Kidney (tissue), 14 donors: ENCODE results near the gene MYO5A. TPM values are rescaled to one million over a fixed set of nuclear protein-coding genes. Genes with fewer than 3 reads are reported as not detected.

Experiments used
- DNase-seq, 5 donors: peaks; one replicate each; pipeline ENCODE4 v3.0.0-alpha.2; 2013 to 2020
- FAIRE-seq: peaks from 2 replicates; lab custom pipeline; 2012; peaks lifted over from hg19 to GRCh38; lab: Jason Lieb, UNC
- H3K27ac ChIP-seq, 2 donors: one replicate each; pipeline ENCODE4 v1.7.0; 2013; ENCODE audit warnings: low read depth in 2 of 2, low read length in 2 of 2, inconsistent platforms in 1 of 2
- H3K27me3 ChIP-seq: one replicate; pipeline ENCODE4 v1.7.1; 2013; ENCODE audit warnings: low read length, inconsistent platforms; ENCODE audit not compliant: control insufficient read depth, insufficient read depth
- H3K36me3 ChIP-seq, 3 donors: one replicate each; pipeline versions ENCODE4 v1.7.0 to v1.7.1; 2013; ENCODE audit warnings: low read length in 3 of 3, control low read depth in 1 of 3, inconsistent platforms in 1 of 3; ENCODE audit not compliant: insufficient read depth in 3 of 3, control insufficient read depth in 2 of 3
- H3K4me1 ChIP-seq, 3 donors: one replicate each; pipeline versions ENCODE4 v1.7.0 to v1.7.1; 2013; ENCODE audit warnings: low read length in 3 of 3, inconsistent platforms in 1 of 3, low read depth in 1 of 3; ENCODE audit not compliant: control insufficient read depth in 2 of 3, insufficient read depth in 2 of 3
- H3K4me3 ChIP-seq, 3 donors: one replicate each; pipeline versions ENCODE4 v1.7.0 to v1.8.1; 2013; ENCODE audit warnings: low read length in 3 of 3, control low read depth in 1 of 3, inconsistent platforms in 1 of 3
- H3K9ac ChIP-seq, 3 donors: one replicate each; pipeline versions ENCODE4 v1.7.0 to v1.7.1; 2013; ENCODE audit warnings: low read length in 3 of 3, control low read depth in 1 of 3, inconsistent platforms in 1 of 3
- H3K9me3 ChIP-seq, 3 donors: one replicate each; pipeline versions ENCODE4 v1.7.0 to v1.7.1; 2013; ENCODE audit warnings: low read length in 3 of 3, control low read depth in 1 of 3, inconsistent platforms in 1 of 3; ENCODE audit not compliant: control insufficient read depth in 2 of 3, insufficient read depth in 1 of 3
- CTCF ChIP-seq: IDR thresholded peaks from 3 replicates; pipeline ENCODE4 v1.5.1; 2012; ENCODE audit warnings: mild to moderate bottlenecking, moderate library complexity, borderline replicate concordance; ENCODE audit not compliant: insufficient read depth; ENCODE audit errors: extremely low read depth
- intact Hi-C: fragments of 100-400 bp; cut with DNase I; formaldehyde crosslinking; loops from one replicate; pipeline ENCODE4 v1.11.1; 2022
- polyA plus RNA-seq: library from polyadenylated mRNA; stranded (reverse); fragments of 350-450 nt; fragmentation: Illumina TruSeq; extraction: RNeasy Lipid Tissue Mini Kit (QIAGEN cat#74804); gene quantifications from one replicate; pipeline ENCODE4 v1.2.3, GENCODE V29; 2014; ENCODE audit warnings: low read depth, low replicate concordance; ENCODE audit not compliant: insufficient read depth
- total RNA-seq: library from RNA; stranded (reverse); fragmentation: NEBNext Ultra II Directional; extraction: Animal tissue kit (Norgen Biotek cat#: 25700); gene quantifications from one replicate; pipeline ENCODE4 v1.2.1, GENCODE V29; 2021
- donor health status: control.
- donor health status: control.
- donor health status: control.
- donor health status: control.
- donor health status: control.
- donor health status: DM: yes; HTN: yes; CAD: no.
- donor health status: Normal renal cell carcinoma (clear cell type).

The MYO5A gene
- total and polyA plus RNA-seq, 2 donors from 2014 or later: 3.5 to 32.9 TPM

GRCh38 chr15:52397118-52397517 is 131.6 kb downstream of the MYO5A start:
- Histone ChIP-seq H3K27me3 (no peaks in the 10 kb centered on the region), H3K27ac (no peak overlapping the region), H3K9me3 (no peaks in the 10 kb centered on the region), H3K4me3 (no peak overlapping the region), H3K4me1 (no peaks in the 10 kb centered on the region), H3K9ac (no peak overlapping the region), H3K36me3 (peaks cover 0 to 3% (median 0%) of the 10 kb centered on the region in 3 donors)
- DNase-seq: no peak
- FAIRE-seq: no peak
- TF ChIP-seq CTCF: no peak
- intact Hi-C loops: no loop called here

GRCh38 chr15:52394118-52394517 is 134.6 kb downstream of the MYO5A start:
- Histone ChIP-seq H3K9me3 (no peaks in the 10 kb centered on the region), H3K36me3 (peaks cover 0 to 3% (median 0%) of the 10 kb centered on the region in 3 donors), H3K4me1 (no peaks in the 10 kb centered on the region), H3K27me3 (no peaks in the 10 kb centered on the region), H3K4me3 (no peak overlapping the region), H3K27ac (no peak overlapping the region), H3K9ac (no peak overlapping the region)
- DNase-seq (peak in 3 of 5 donors; percentile 45 to 71 (median 63)), FAIRE-seq (no peak)
- TF ChIP-seq CTCF: no peak
- intact Hi-C loops: no loop called here

- Histone ChIP-seq H3K27me3 (no peaks in the 10 kb centered on the region), H3K4me1 (no peaks in the 10 kb centered on the region), H3K27ac (no peak overlapping the region), H3K9ac (no peak overlapping the region), H3K9me3 (no peaks in the 10 kb centered on the region), H3K36me3 (peaks cover 0 to 1% (median 0%) of the 10 kb centered on the region in 3 donors), H3K4me3 (no peak overlapping the region)
- DNase-seq: no peak
- intact Hi-C loops: no loop called here
- no peak for TF ChIP-seq CTCF
- FAIRE-seq: no peak
Measured at GRCh38 chr15:52392008-52392687, 136.5 kb downstream of the MYO5A start.
